ENCODE measurements around the gene DLG2. TPM values are rescaled to one million over a fixed set of nuclear protein-coding genes. Genes with fewer than 3 reads are reported as not detected.

The DLG2 gene
- total and polyA plus RNA-seq, 2 of the 4 experiments (the other 2 are of a cell fraction): 0.31 to 0.36 TPM

- H2AFZ ChIP-seq (replicated peaks; ENCODE audit: low read length, poor library complexity): no peak overlapping the region
- H3K4me3 ChIP-seq (ENCODE audit: insufficient read depth, low read depth, low read length): no peak overlapping the region
- H2BK15ac ChIP-seq (ENCODE audit: low read depth, low read length): no peak overlapping the region
- H3K4me1 ChIP-seq (ENCODE audit: control insufficient read depth, insufficient read depth, low read length): no peaks in the 10 kb centered on the region
- no peaks in the 10 kb centered on the region for H3K27me3 ChIP-seq (ENCODE audit: control insufficient read depth, insufficient read depth, low read length)
- no peak for DNase-seq
- H3K27ac ChIP-seq (ENCODE audit: insufficient read depth, low read length): no peak overlapping the region
- no peak overlapping the region for H3K14ac ChIP-seq (replicated peaks; ENCODE audit: low read depth, low read length)
- TF ChIP-seq RCOR1 (IDR thresholded peaks at IDR 0.05; ENCODE audit: insufficient replicate concordance, low read length) (no peak), CHD1 (IDR thresholded peaks at IDR 0.05; ENCODE audit: low read depth, low read length) (no peak)
- no peak overlapping the region for H3K4ac ChIP-seq (ENCODE audit: low read depth, low read length)
- no peak overlapping the region for H2BK20ac ChIP-seq (ENCODE audit: low read depth, low read length)
- no peak overlapping the region for H2AK5ac ChIP-seq (ENCODE audit: low read depth, low read length)
- POLR2A ChIA-PET (ENCODE audit: unreplicated experiment): no interaction called here
- H2BK5ac ChIP-seq (ENCODE audit: low read depth, low read length, poor library complexity, severe bottlenecking): no peak overlapping the region
- no peak overlapping the region for H3K18ac ChIP-seq (ENCODE audit: low read depth, low read length)
- ATAC-seq (ENCODE audit: low read depth): no peak
- in situ Hi-C loops (cut with MboI; ENCODE audit: low sequenced_read_pairs) (no loop called here), intact Hi-C loops (cut with micrococcal nuclease) (no loop called here), dilution Hi-C loops (cut with HindIII; ENCODE audit: low sequenced_read_pairs, unreplicated experiment) (no loop called here)
- no peak overlapping the region for H2AK9ac ChIP-seq (replicated peaks; ENCODE audit: low read depth, low read length, poor library complexity)
- H3K9ac ChIP-seq (ENCODE audit: low read depth, low read length): no peak overlapping the region
- no peak overlapping the region for H2BK120ac ChIP-seq (ENCODE audit: low read depth, low read length)
- no peaks in the 10 kb centered on the region for H3K9me1 ChIP-seq (ENCODE audit: insufficient read depth, low read length)
- no peak overlapping the region for H4K5ac ChIP-seq (ENCODE audit: low read depth, low read length)
- no peak overlapping the region for H3K23ac ChIP-seq (ENCODE audit: low read depth, low read length)
- BruUV-seq (replicated peaks): no TSS peak
- H3K4me2 ChIP-seq (ENCODE audit: low read depth, low read length): no peak overlapping the region
- no peaks in the 10 kb centered on the region for H3K79me1 ChIP-seq (ENCODE audit: low read depth in 1 of 2, low read length in 2 of 2)
- no peaks in the 10 kb centered on the region for H3K36me3 ChIP-seq (ENCODE audit: control insufficient read depth, insufficient read depth, low read length)
- H4K20me1 ChIP-seq (ENCODE audit: insufficient read depth, low read length): no peaks in the 10 kb centered on the region
- no peak overlapping the region for H3K56ac ChIP-seq (ENCODE audit: extremely low read depth, insufficient read depth, low read length)
- no peaks in the 10 kb centered on the region for H3K9me3 ChIP-seq (ENCODE audit: control insufficient read depth, insufficient read depth, low read length)
- CTCF ChIA-PET: interaction anchor here (0.6 kb wide), 1 partner anchor 14 kb away, joined by 3 read pairs; no protein-coding TSS in a partner anchor
- no peak overlapping the region for H4K91ac ChIP-seq (ENCODE audit: insufficient read depth, low read depth, low read length)
- no CpG with 5 or more reads among the region's 2 CpGs for WGBS, 2 experiments (ENCODE audit: extremely low coverage in 2 of 2, insufficient read length in 1 of 2)
- no peak overlapping the region for H4K8ac ChIP-seq (ENCODE audit: low read depth in 2 of 2, low read length in 2 of 2)
These were observed 219.5 kb downstream of the DLG2 start for GRCh38 chr11:85407648-85408047.

All from IMR-90 (cell line).